Neutrophil (primary cell): ENCODE results near the gene KLHDC3.
"Not testable (repeated sequence)": the region's sequence is repeated elsewhere in the genome, so short reads cannot be mapped to it uniquely, and the experiment has no call there.

ENCODE experiments used
- H3K27ac ChIP-seq: fragments of 200-600 bp; sonication (generic); 2 replicates; pipeline ENCODE4 v1.5.1; 2016; ENCODE audit warnings: mild to moderate bottlenecking, moderate library complexity
- H3K27me3 ChIP-seq: fragments of 200-600 bp; sonication (generic); 2 replicates; pipeline ENCODE4 v1.6.0; 2016; ENCODE audit warnings: mild to moderate bottlenecking
- H3K36me3 ChIP-seq: fragments of 200-600 bp; sonication (generic); 2 replicates; pipeline ENCODE4 v1.5.1; 2017
- H3K4me1 ChIP-seq, 2 experiments: fragments of 200-600 bp in 1 of 2; sonication (generic) in 1 of 2; 1 replicate in 1 of 2; 2 replicates in 1 of 2; pipeline versions ENCODE4 v1.5.1 to v1.6.1; 2013 to 2016; ENCODE audit warnings: low read depth in 1 of 2, low read length in 1 of 2, mild to moderate bottlenecking in 1 of 2, moderate library complexity in 1 of 2; ENCODE audit not compliant: control insufficient read depth in 1 of 2, insufficient read depth in 1 of 2
- H3K4me3 ChIP-seq, 2 experiments: fragments of 200-600 bp in 1 of 2; sonication (generic) in 1 of 2; 1 replicate in 1 of 2; 2 replicates in 1 of 2; pipeline ENCODE4 v1.5.1; 2013 to 2016; ENCODE audit warnings: low read depth in 1 of 2, low read length in 1 of 2, mild to moderate bottlenecking in 1 of 2, moderate library complexity in 1 of 2
- H3K9me3 ChIP-seq: fragments of 200-600 bp; sonication (generic); 2 replicates; pipeline ENCODE4 v1.5.1; 2016
- CTCF ChIP-seq: fragments of 200-600 bp; sonication (generic); IDR thresholded peaks from 2 replicates; pipeline ENCODE4 v1.5.1; 2016; ENCODE audit warnings: antibody characterized with exemption

The KLHDC3 gene

GRCh38 chr6:42993445-42993844 is 20.6 kb upstream of the KLHDC3 start:
- peaks cover 28% of the 10 kb centered on the region for H3K36me3 ChIP-seq
- H3K4me3 ChIP-seq, result no peak overlapping the region
- H3K27me3 ChIP-seq, result no peaks in the 10 kb centered on the region
- no peaks in the 10 kb centered on the region for H3K4me1 ChIP-seq
- no peaks in the 10 kb centered on the region for H3K9me3 ChIP-seq
- no peak for TF ChIP-seq CTCF
- no peak overlapping the region for H3K27ac ChIP-seq

GRCh38 chr6:42996513-42996912 is 17.5 kb upstream of the KLHDC3 start:
- TF ChIP-seq CTCF, result no peak
- H3K27ac ChIP-seq, result no peak overlapping the region

GRCh38 chr6:42998205-42998604 is 15.8 kb upstream of the KLHDC3 start:
- H3K27ac ChIP-seq, H3K27me3 ChIP-seq, H3K4me3 ChIP-seq, H3K4me1 ChIP-seq, H3K9me3 ChIP-seq, H3K36me3 ChIP-seq: not testable (repeated sequence)

More at GRCh38 chr6:42996513-42996912, 17.5 kb upstream of the KLHDC3 start:
- Histone ChIP-seq H3K27me3 (no peaks in the 10 kb centered on the region), H3K36me3 (peaks cover 9% of the 10 kb centered on the region), H3K4me3 (no peak overlapping the region), H3K4me1 (no peaks in the 10 kb centered on the region), H3K9me3 (no peaks in the 10 kb centered on the region)

- Histone ChIP-seq H3K27ac (no peak overlapping the region), H3K4me3 (no peak overlapping the region), H3K9me3 (no peaks in the 10 kb centered on the region), H3K27me3 (no peaks in the 10 kb centered on the region), H3K4me1 (no peaks in the 10 kb centered on the region), H3K36me3 (peaks cover 14% of the 10 kb centered on the region)
- TF ChIP-seq CTCF, result no peak
Measured at GRCh38 chr6:43001843-43002242, 12.2 kb upstream of the KLHDC3 start.

- H3K27ac ChIP-seq, result no peak overlapping the region
- no peaks in the 10 kb centered on the region for H3K27me3 ChIP-seq
- H3K9me3 ChIP-seq, result no peaks in the 10 kb centered on the region
- no peaks in the 10 kb centered on the region for H3K4me1 ChIP-seq
- H3K36me3 ChIP-seq, result peaks cover 49% of the 10 kb centered on the region
- no peak overlapping the region for H3K4me3 ChIP-seq
- TF ChIP-seq CTCF, result no peak
Measured at GRCh38 chr6:43005844-43006243, 8.2 kb upstream of the KLHDC3 start.

- Histone ChIP-seq H3K4me3 (no peak overlapping the region), H3K4me1 (no peaks in the 10 kb centered on the region), H3K27ac (no peak overlapping the region), H3K36me3 (peaks cover 53% of the 10 kb centered on the region), H3K27me3 (no peaks in the 10 kb centered on the region), H3K9me3 (no peaks in the 10 kb centered on the region)
- no peak for TF ChIP-seq CTCF
Measured at GRCh38 chr6:43006251-43006650, 7.8 kb upstream of the KLHDC3 start.
